K562 (cell line): Measurements from ENCODE around the gene CELSR2. TPM values are rescaled to one million over a fixed set of nuclear protein-coding genes. Genes with fewer than 3 reads are reported as not detected.

Source experiments
- CTCF ChIP-seq, 3 experiments: IDR thresholded peaks in 2 of 3; conservative IDR thresholded peaks in 1 of 3; 2 replicates each; pipeline ENCODE4 v1.5.1; 2011 to 2012; ENCODE audit warnings: low read length in 3 of 3, mild to moderate bottlenecking in 3 of 3, control low read depth in 2 of 3, improper control_type of control experiment in 1 of 3, inconsistent platforms in 1 of 3, low read depth in 1 of 3, mixed read lengths in 1 of 3, moderate library complexity in 1 of 3; ENCODE audit not compliant: insufficient read depth in 2 of 3
- CTCFL ChIP-seq: IDR thresholded peaks from 2 replicates; pipeline ENCODE4 v1.6.1; 2011; ENCODE audit warnings: borderline replicate concordance, low read depth, mild to moderate bottlenecking, moderate library complexity, low read length; ENCODE audit not compliant: insufficient read depth, poor library complexity, severe bottlenecking
- DLX4 ChIP-seq: fragments of 250-450 bp; sonication (Bioruptor Pico); IDR thresholded peaks from 2 replicates; pipeline ENCODE4 v1.6.1; 2021; ENCODE audit warnings: mild to moderate bottlenecking
- ELF1 ChIP-seq: fragments of 200-800 bp; sonication (Bioruptor generic); IDR thresholded peaks from 2 replicates; pipeline ENCODE4 v1.6.1; 2016; ENCODE audit warnings: missing genetic modification characterization, missing compliant biosample characterization
- PRDM10 ChIP-seq: fragments of 450-650 bp; IDR thresholded peaks from 2 replicates; pipeline ENCODE4 v1.6.1; 2018; ENCODE audit not compliant: partially characterized antibody
- SIRT6 ChIP-seq: IDR thresholded peaks from one replicate; pipeline ENCODE4 v1.6.1; 2012; ENCODE audit warnings: low read depth, mild to moderate bottlenecking, control low read depth, inconsistent platforms, low read length, moderate library complexity
- VEZF1 ChIP-seq: fragments of 200-800 bp; sonication (Bioruptor generic); IDR thresholded peaks from 2 replicates; pipeline ENCODE4 v1.6.1; 2017; ENCODE audit warnings: missing genetic modification characterization, missing compliant biosample characterization
- YY1 ChIP-seq, 3 experiments: IDR thresholded peaks; 2 replicates each; pipeline ENCODE4 v1.6.1; 2011; ENCODE audit warnings: low read length in 2 of 3, mild to moderate bottlenecking in 2 of 3, moderate library complexity in 2 of 3, borderline replicate concordance in 1 of 3, control low read depth in 1 of 3, low read depth in 1 of 3; ENCODE audit not compliant: insufficient read depth in 3 of 3, insufficient replicate concordance in 2 of 3, control insufficient read depth in 1 of 3, insufficient read length in 1 of 3; ENCODE audit errors: extremely low read depth in 1 of 3
- polyA plus RNA-seq, 8 experiments: library from polyadenylated mRNA; depleted of rRNA in 4 of 8; stranded (reverse) in 5 of 8; unstranded in 3 of 8; fragments of >200 nt; fragmentation: Nextera tagmentation in 2 of 8; fragmentation: Illumina TruSeq in 1 of 8; extraction: Ambion mirVana in 2 of 8; extraction: Trizol in 1 of 8; gene quantifications; 2 replicates each; pipeline versions ENCODE4 v1.2.1 to v1.2.3, GENCODE V29; 2011 to 2014; ENCODE audit warnings: inconsistent platforms in 1 of 8, missing spikeins in 1 of 8
- total RNA-seq, 7 experiments: library from RNA; depleted of rRNA in 6 of 7; stranded (reverse); fragments of >200 nt in 6 of 7; fragmentation: Illumina TruSeq in 2 of 7; extraction: Trizol in 2 of 7; gene quantifications; 2 replicates each; pipeline versions ENCODE4 v1.2.1 to v1.2.3, GENCODE V29; 2011 to 2021; ENCODE audit warnings: low replicate concordance in 1 of 7

CELSR2 gene
- total and polyA plus RNA-seq, 9 of the 15 experiments (the other 6 are each of a cell fraction or from before 2014, with no cell fraction given) = 0.31 to 21.9 (median 4.2) TPM

GRCh38 chr1:109214695-109215623, 34.4 kb upstream of the CELSR2 start (continued):
- TF ChIP-seq CTCFL = no peak
- TF ChIP-seq ELF1 = no peak
- TF ChIP-seq DLX4 (CRISPR knock-in tag) = no peak
- no peak for TF ChIP-seq SIRT6
- 0 out of 6 replicates have a peak, but pooled peaks of 1 of the 3 experiments have one; percentile 3 for TF ChIP-seq CTCF (IDR thresholded peaks at IDR 0.05 in 2 of 3, conservative IDR thresholded peaks at IDR 0.05 in 1 of 3; ENCODE audit: insufficient read depth in 2 of 3, low read depth in 1 of 3, low read length in 3 of 3)
- no peak for TF ChIP-seq VEZF1
- no peak for TF ChIP-seq PRDM10
- TF ChIP-seq YY1 (IDR thresholded peaks at IDR 0.05; ENCODE audit: borderline replicate concordance in 1 of 3, control insufficient read depth in 1 of 3, extremely low read depth in 1 of 3, insufficient read depth in 3 of 3, insufficient read length in 1 of 3, insufficient replicate concordance in 2 of 3, low read depth in 1 of 3, low read length in 2 of 3) = no peak
